ENCODE measurements around the gene SPECC1L. TPM values are rescaled to one million over a fixed set of nuclear protein-coding genes. Genes with fewer than 3 reads are reported as not detected.

SPECC1L gene
- total and polyA plus RNA-seq, 9 donors = 20.4 to 30.4 (median 26.0) TPM

- WGBS (ENCODE audit: insufficient coverage) = 73% methylated on average over 3 of the region's 5 CpGs
- Histone ChIP-seq H3K27me3 (ENCODE audit: control insufficient read depth, insufficient read depth, low read length) (no peaks in the 10 kb centered on the region), H3K36me3 (ENCODE audit: control insufficient read depth, insufficient read depth, low read length) (peaks cover 25% of the 10 kb centered on the region), H3K27ac (ENCODE audit: low read length) (peak overlapping the region; percentile 13), H3K9me3 (replicated peaks; ENCODE audit: control insufficient read depth, low read depth, low read length) (no peaks in the 10 kb centered on the region), H3K4me3 (ENCODE audit: low read length) (no peak overlapping the region), H3K4me1 (ENCODE audit: control insufficient read depth, insufficient read depth, low read length) (peaks cover 84% of the 10 kb centered on the region)
- no peak for DNase-seq
Measured at GRCh38 chr22:24437741-24438328, 167.2 kb downstream of the SPECC1L start.

DNA sequence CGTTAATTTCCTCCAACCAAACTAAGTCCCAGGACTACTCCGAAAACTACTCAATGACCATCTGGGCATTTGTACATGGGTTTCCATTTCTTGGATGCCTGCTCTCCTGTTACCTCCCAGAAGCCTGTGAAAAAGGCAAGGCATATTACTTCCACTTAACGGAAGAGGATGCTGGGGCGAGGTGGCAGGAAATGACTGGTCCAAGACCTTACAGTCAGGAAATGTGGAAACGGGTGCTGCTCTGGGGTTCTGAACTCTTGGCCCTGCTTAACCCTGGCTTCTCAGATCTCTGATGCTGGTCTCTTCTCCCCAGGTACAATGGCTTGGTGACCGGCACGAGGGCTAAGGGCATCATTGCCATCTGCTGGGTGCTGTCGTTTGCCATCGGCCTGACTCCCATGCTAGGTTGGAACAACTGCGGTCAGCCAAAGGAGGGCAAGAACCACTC lies 169.7 kb downstream of the SPECC1L start:
- H3K27ac ChIP-seq (ENCODE audit: low read length) = peak overlapping the region; percentile 42
- no peak for DNase-seq

GRCh38 chr22:24440718-24441405 lies 170.2 kb downstream of the SPECC1L start:
- H3K36me3 ChIP-seq (ENCODE audit: control insufficient read depth, insufficient read depth, low read length) = peaks cover 27% of the 10 kb centered on the region
- no peak for DNase-seq
- no peak overlapping the region for H3K4me3 ChIP-seq (ENCODE audit: low read length)
- WGBS (ENCODE audit: insufficient coverage) = 89% methylated on average over 30 of the region's 30 CpGs
- no peaks in the 10 kb centered on the region for H3K27me3 ChIP-seq (ENCODE audit: control insufficient read depth, insufficient read depth, low read length)
- peak overlapping the region; percentile 42 for H3K27ac ChIP-seq (ENCODE audit: low read length)
- H3K4me1 ChIP-seq (ENCODE audit: control insufficient read depth, insufficient read depth, low read length) = peaks cover 72% of the 10 kb centered on the region
- H3K9me3 ChIP-seq (replicated peaks; ENCODE audit: control insufficient read depth, low read depth, low read length) = no peaks in the 10 kb centered on the region

More for the DNA sequence above, 169.7 kb downstream of the SPECC1L start:
- Histone ChIP-seq H3K36me3 (ENCODE audit: control insufficient read depth, insufficient read depth, low read length) (peaks cover 27% of the 10 kb centered on the region), H3K27me3 (ENCODE audit: control insufficient read depth, insufficient read depth, low read length) (no peaks in the 10 kb centered on the region), H3K4me3 (ENCODE audit: low read length) (no peak overlapping the region), H3K9me3 (replicated peaks; ENCODE audit: control insufficient read depth, low read depth, low read length) (no peaks in the 10 kb centered on the region), H3K4me1 (ENCODE audit: control insufficient read depth, insufficient read depth, low read length) (peaks cover 72% of the 10 kb centered on the region)
- WGBS (ENCODE audit: insufficient coverage) = 96% methylated on average over 9 of the region's 10 CpGs

GRCh38 chr22:24441406-24442351 lies 171.0 kb downstream of the SPECC1L start:
- no peak for DNase-seq
- Histone ChIP-seq H3K27me3 (ENCODE audit: control insufficient read depth, insufficient read depth, low read length) (peaks cover 3% of the 10 kb centered on the region), H3K4me3 (ENCODE audit: low read length) (no peak overlapping the region), H3K4me1 (ENCODE audit: control insufficient read depth, insufficient read depth, low read length) (peaks cover 67% of the 10 kb centered on the region), H3K9me3 (replicated peaks; ENCODE audit: control insufficient read depth, low read depth, low read length) (no peaks in the 10 kb centered on the region), H3K27ac (ENCODE audit: low read length) (no peak overlapping the region), H3K36me3 (ENCODE audit: control insufficient read depth, insufficient read depth, low read length) (peaks cover 25% of the 10 kb centered on the region)
- 89% methylated on average over 2 of the region's 8 CpGs for WGBS (ENCODE audit: insufficient coverage)

- peaks cover 22% of the 10 kb centered on the region for H3K36me3 ChIP-seq (ENCODE audit: control insufficient read depth, insufficient read depth, low read length)
- H3K27ac ChIP-seq (ENCODE audit: low read length) = no peak overlapping the region
- no peak for DNase-seq
- H3K4me3 ChIP-seq (ENCODE audit: low read length) = no peak overlapping the region
- peaks cover 60% of the 10 kb centered on the region for H3K4me1 ChIP-seq (ENCODE audit: control insufficient read depth, insufficient read depth, low read length)
- peaks cover 3% of the 10 kb centered on the region for H3K27me3 ChIP-seq (ENCODE audit: control insufficient read depth, insufficient read depth, low read length)
- WGBS (ENCODE audit: insufficient coverage) = 100% methylated on average over 1 of the region's 8 CpGs
- no peaks in the 10 kb centered on the region for H3K9me3 ChIP-seq (replicated peaks; ENCODE audit: control insufficient read depth, low read depth, low read length)
Measured at GRCh38 chr22:24442352-24442744, 171.7 kb downstream of the SPECC1L start.

GRCh38 chr22:24443668-24444067 lies 173.0 kb downstream of the SPECC1L start:
- no peaks in the 10 kb centered on the region for H3K9me3 ChIP-seq (replicated peaks; ENCODE audit: control insufficient read depth, low read depth, low read length)
- H3K27me3 ChIP-seq (ENCODE audit: control insufficient read depth, insufficient read depth, low read length) = peaks cover 3% of the 10 kb centered on the region
- H3K4me1 ChIP-seq (ENCODE audit: control insufficient read depth, insufficient read depth, low read length) = peaks cover 53% of the 10 kb centered on the region
- DNase-seq = no peak
- no peak overlapping the region for H3K4me3 ChIP-seq (ENCODE audit: low read length)
- H3K36me3 ChIP-seq (ENCODE audit: control insufficient read depth, insufficient read depth, low read length) = peaks cover 22% of the 10 kb centered on the region
- H3K27ac ChIP-seq (ENCODE audit: low read length) = no peak overlapping the region

DNA sequence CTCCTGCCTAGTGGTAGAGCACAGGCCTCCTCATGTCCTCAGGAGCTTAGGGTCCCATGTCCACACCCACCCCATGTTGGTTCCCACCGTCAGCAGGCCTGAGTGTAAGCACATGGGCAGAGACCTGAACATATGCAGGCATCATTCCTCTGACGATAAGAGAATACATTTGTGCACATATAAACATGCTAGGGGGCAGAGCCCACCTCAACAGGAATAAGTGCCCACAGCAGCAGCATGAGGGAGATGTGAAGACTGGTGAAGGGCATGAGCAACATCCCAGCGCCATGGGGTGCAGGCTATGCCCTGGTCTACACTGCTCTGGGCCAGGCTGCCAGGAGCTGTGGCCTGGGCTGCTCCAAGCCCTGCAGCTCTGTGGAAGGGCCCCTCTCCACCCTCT lies 173.6 kb downstream of the SPECC1L start:
- Histone ChIP-seq H3K36me3 (ENCODE audit: control insufficient read depth, insufficient read depth, low read length) (peaks cover 22% of the 10 kb centered on the region), H3K27me3 (ENCODE audit: control insufficient read depth, insufficient read depth, low read length) (peaks cover 3% of the 10 kb centered on the region), H3K9me3 (replicated peaks; ENCODE audit: control insufficient read depth, low read depth, low read length) (no peaks in the 10 kb centered on the region), H3K27ac (ENCODE audit: low read length) (no peak overlapping the region), H3K4me1 (ENCODE audit: control insufficient read depth, insufficient read depth, low read length) (peaks cover 54% of the 10 kb centered on the region), H3K4me3 (ENCODE audit: low read length) (no peak overlapping the region)
- 100% methylated on average over 1 of the region's 3 CpGs for WGBS (ENCODE audit: insufficient coverage)
- DNase-seq = no peak

GRCh38 chr22:24444729-24445466 lies 174.3 kb downstream of the SPECC1L start:
- Histone ChIP-seq H3K27ac (ENCODE audit: low read length) (no peak overlapping the region), H3K9me3 (replicated peaks; ENCODE audit: control insufficient read depth, low read depth, low read length) (no peaks in the 10 kb centered on the region), H3K4me3 (ENCODE audit: low read length) (no peak overlapping the region), H3K36me3 (ENCODE audit: control insufficient read depth, insufficient read depth, low read length) (peaks cover 22% of the 10 kb centered on the region), H3K27me3 (ENCODE audit: control insufficient read depth, insufficient read depth, low read length) (peaks cover 3% of the 10 kb centered on the region), H3K4me1 (ENCODE audit: control insufficient read depth, insufficient read depth, low read length) (peaks cover 55% of the 10 kb centered on the region)
- 56% methylated on average over 9 of the region's 12 CpGs for WGBS (ENCODE audit: insufficient coverage)
- DNase-seq = no peak

DNA sequence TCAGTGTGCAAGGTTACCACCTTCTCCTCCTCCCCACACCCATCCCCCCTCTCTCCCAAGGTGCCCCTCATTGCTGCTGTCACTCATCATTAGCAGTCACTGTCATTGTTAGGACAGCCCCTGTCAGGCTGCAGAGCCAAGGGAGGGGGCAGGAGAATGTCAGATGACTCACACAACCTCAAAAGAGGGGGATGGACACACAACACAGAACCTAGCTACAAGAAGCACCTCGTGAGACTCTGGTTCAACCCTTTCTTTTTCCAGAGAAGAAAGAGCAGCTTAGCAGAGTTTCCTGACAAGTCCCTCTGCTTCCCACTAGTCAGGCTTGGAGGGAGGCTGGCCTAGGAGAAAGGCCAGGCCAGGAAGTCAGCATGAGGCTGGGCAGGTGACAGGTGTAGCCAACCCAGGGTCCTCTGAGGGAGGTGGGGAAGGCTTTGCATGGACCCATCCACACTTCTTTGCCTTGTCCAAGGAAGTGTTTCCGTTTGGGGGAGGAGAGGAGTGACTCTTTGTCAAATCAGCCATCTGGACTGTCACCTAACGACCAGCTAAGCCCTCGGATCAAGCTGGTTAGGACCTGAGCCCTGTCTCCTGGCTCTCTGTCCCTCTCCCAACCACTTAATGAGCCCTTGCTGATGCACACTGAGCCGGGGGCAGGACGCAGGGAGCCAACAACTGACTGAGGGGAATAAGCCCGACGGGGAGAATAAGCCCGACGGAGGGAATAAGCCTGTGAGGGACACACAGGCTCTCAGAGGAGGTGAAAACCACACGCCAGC lies 175.0 kb downstream of the SPECC1L start:
- peaks cover 3% of the 10 kb centered on the region for H3K27me3 ChIP-seq (ENCODE audit: control insufficient read depth, insufficient read depth, low read length)
- H3K4me1 ChIP-seq (ENCODE audit: control insufficient read depth, insufficient read depth, low read length) = peaks cover 55% of the 10 kb centered on the region
- no peak overlapping the region for H3K4me3 ChIP-seq (ENCODE audit: low read length)
- WGBS (ENCODE audit: insufficient coverage) = 56% methylated on average over 9 of the region's 11 CpGs
- no peaks in the 10 kb centered on the region for H3K9me3 ChIP-seq (replicated peaks; ENCODE audit: control insufficient read depth, low read depth, low read length)
- no peak overlapping the region for H3K27ac ChIP-seq (ENCODE audit: low read length)
- H3K36me3 ChIP-seq (ENCODE audit: control insufficient read depth, insufficient read depth, low read length) = peaks cover 19% of the 10 kb centered on the region
- DNase-seq = no peak

Measured in muscle of leg (tissue), 11 donors.